Measurements from ENCODE around the gene DNAJB5. TPM values are rescaled to one million over a fixed set of nuclear protein-coding genes. Genes with fewer than 3 reads are reported as not detected.
"Not testable (repeated sequence)": the region's sequence is repeated elsewhere in the genome, so short reads cannot be mapped to it uniquely, and the experiment has no call there.

The DNAJB5 gene
- total RNA-seq, 1 experiment from 2014 or later = 2.7 TPM

DNA sequence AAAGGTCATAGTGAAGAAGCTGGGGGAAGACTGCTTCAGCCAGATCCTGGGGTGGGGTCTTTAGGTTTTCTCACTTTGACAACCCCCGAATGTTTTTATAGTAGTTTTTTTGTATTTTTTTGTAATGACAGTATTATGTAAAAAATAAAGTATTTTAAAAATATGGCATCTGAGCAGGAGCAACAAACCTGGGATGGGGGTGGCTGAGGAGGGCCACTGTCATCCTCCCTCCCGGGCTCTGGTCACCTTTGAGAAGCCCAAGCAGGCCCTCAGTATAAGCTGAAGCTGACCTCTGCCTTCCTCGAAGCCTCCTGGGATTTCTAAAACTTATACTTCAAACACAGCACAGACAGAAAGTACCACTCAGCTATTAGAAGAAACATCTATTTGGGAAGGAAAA lies 8.7 kb downstream of the DNAJB5 start:
- H2AFZ ChIP-seq (ENCODE audit: low read length) = no peak overlapping the region
- no peaks in the 10 kb centered on the region for H3K9me3 ChIP-seq (ENCODE audit: low read length)
- H3K9ac ChIP-seq (ENCODE audit: low read length) = no peak overlapping the region
- H3K4me3 ChIP-seq (ENCODE audit: low read length) = no peak overlapping the region
- no peak overlapping the region for H3K4me2 ChIP-seq (ENCODE audit: low read depth, low read length, poor library complexity, severe bottlenecking)
- H4K20me1 ChIP-seq (ENCODE audit: insufficient read depth, low read depth, low read length) = no peaks in the 10 kb centered on the region
- H3K36me3 ChIP-seq (ENCODE audit: insufficient read depth, low read length) = no peaks in the 10 kb centered on the region
- H3K27me3 ChIP-seq (ENCODE audit: low read length) = no peaks in the 10 kb centered on the region
- no peaks in the 10 kb centered on the region for H3K79me2 ChIP-seq (ENCODE audit: low read length)
- H3K4me1 ChIP-seq (ENCODE audit: low read length) = no peaks in the 10 kb centered on the region
- H3K27ac ChIP-seq (ENCODE audit: low read length) = no peak overlapping the region
- DNase-seq = no peak
- no peaks in the 10 kb centered on the region for H3K9me2 ChIP-seq (replicated peaks; ENCODE audit: insufficient read depth, low read length)

DNA sequence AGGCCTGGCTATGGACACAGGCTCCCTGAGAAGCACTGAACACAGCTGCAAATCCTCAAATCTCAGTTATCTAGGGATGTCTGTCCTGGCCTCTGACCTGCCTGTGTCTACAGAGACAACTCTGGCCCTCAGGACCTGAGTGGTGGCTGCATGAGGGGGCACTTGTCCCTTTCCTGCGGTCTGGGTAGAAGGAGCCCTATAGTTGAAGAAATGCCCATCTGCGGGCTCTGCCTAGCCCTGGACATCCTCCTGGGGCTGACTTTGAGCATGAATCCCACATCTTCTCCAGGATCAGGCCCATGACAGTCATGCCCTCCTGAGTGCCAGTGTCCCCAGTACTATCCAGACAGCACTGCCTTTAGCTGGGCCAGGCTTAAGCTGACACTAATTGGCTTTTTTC lies 10.0 kb downstream of the DNAJB5 start:
- DNase-seq = no peak
- Histone ChIP-seq H3K9me3 (ENCODE audit: low read length) (no peaks in the 10 kb centered on the region), H4K20me1 (ENCODE audit: insufficient read depth, low read depth, low read length) (no peaks in the 10 kb centered on the region), H3K9ac (ENCODE audit: low read length) (no peak overlapping the region), H3K4me3 (ENCODE audit: low read length) (no peak overlapping the region), H2AFZ (ENCODE audit: low read length) (no peak overlapping the region), H3K4me1 (ENCODE audit: low read length) (no peaks in the 10 kb centered on the region), H3K9me2 (replicated peaks; ENCODE audit: insufficient read depth, low read length) (no peaks in the 10 kb centered on the region), H3K27me3 (ENCODE audit: low read length) (no peaks in the 10 kb centered on the region), H3K4me2 (ENCODE audit: low read depth, low read length, poor library complexity, severe bottlenecking) (no peak overlapping the region), H3K36me3 (ENCODE audit: insufficient read depth, low read length) (no peaks in the 10 kb centered on the region), H3K79me2 (ENCODE audit: low read length) (no peaks in the 10 kb centered on the region), H3K27ac (ENCODE audit: low read length) (no peak overlapping the region)

GRCh38 chr9:35000535-35001284 lies 11.2 kb downstream of the DNAJB5 start:
- Histone ChIP-seq H3K9ac (ENCODE audit: low read length) (no peak overlapping the region), H3K9me3 (ENCODE audit: low read length) (no peaks in the 10 kb centered on the region)

DNA sequence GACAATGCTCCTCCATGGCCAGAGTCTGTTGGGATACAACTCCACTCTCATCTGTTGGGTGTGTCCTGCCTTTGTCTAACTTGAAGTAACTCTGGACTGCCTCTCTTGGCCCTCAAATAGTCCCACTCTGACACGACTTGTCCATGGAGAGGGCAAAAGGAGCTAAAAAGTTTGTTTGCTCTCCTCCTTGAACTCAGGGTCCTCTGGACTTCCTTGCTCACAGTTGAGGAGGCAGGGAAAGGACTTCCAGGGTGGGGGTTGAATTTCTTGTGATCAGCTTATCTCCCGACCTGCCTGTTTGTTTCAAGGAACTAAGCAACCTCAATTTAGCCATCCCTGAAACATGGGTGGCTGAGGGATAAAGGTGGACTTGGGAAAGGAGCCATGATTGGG lies 11.7 kb downstream of the DNAJB5 start:
- no peak overlapping the region for H3K9ac ChIP-seq (ENCODE audit: low read length)
- DNase-seq = no peak
- no peaks in the 10 kb centered on the region for H3K27me3 ChIP-seq (ENCODE audit: low read length)
- no peaks in the 10 kb centered on the region for H3K36me3 ChIP-seq (ENCODE audit: insufficient read depth, low read length)
- no peaks in the 10 kb centered on the region for H4K20me1 ChIP-seq (ENCODE audit: insufficient read depth, low read depth, low read length)
- H3K9me3 ChIP-seq (ENCODE audit: low read length) = no peaks in the 10 kb centered on the region
- no peaks in the 10 kb centered on the region for H3K79me2 ChIP-seq (ENCODE audit: low read length)
- H2AFZ ChIP-seq (ENCODE audit: low read length) = no peak overlapping the region
- H3K4me2 ChIP-seq (ENCODE audit: low read depth, low read length, poor library complexity, severe bottlenecking) = no peak overlapping the region
- H3K4me1 ChIP-seq (ENCODE audit: low read length) = no peaks in the 10 kb centered on the region
- no peak overlapping the region for H3K27ac ChIP-seq (ENCODE audit: low read length)
- H3K9me2 ChIP-seq (replicated peaks; ENCODE audit: insufficient read depth, low read length) = no peaks in the 10 kb centered on the region
- no peak overlapping the region for H3K4me3 ChIP-seq (ENCODE audit: low read length)

More at GRCh38 chr9:35000535-35001284, 11.2 kb downstream of the DNAJB5 start:
- no peak overlapping the region for H3K4me3 ChIP-seq (ENCODE audit: low read length)
- H3K36me3 ChIP-seq (ENCODE audit: insufficient read depth, low read length) = no peaks in the 10 kb centered on the region
- H3K4me1 ChIP-seq (ENCODE audit: low read length) = no peaks in the 10 kb centered on the region
- H3K79me2 ChIP-seq (ENCODE audit: low read length) = no peaks in the 10 kb centered on the region
- no peak overlapping the region for H3K4me2 ChIP-seq (ENCODE audit: low read depth, low read length, poor library complexity, severe bottlenecking)
- no peak overlapping the region for H2AFZ ChIP-seq (ENCODE audit: low read length)
- H3K27ac ChIP-seq (ENCODE audit: low read length) = no peak overlapping the region
- H3K9me2 ChIP-seq (replicated peaks; ENCODE audit: insufficient read depth, low read length) = no peaks in the 10 kb centered on the region
- H4K20me1 ChIP-seq (ENCODE audit: insufficient read depth, low read depth, low read length) = no peaks in the 10 kb centered on the region
- DNase-seq = no peak
- H3K27me3 ChIP-seq (ENCODE audit: low read length) = no peaks in the 10 kb centered on the region

- H4K20me1 ChIP-seq (ENCODE audit: insufficient read depth, low read depth, low read length) = no peaks in the 10 kb centered on the region
- no peaks in the 10 kb centered on the region for H3K79me2 ChIP-seq (ENCODE audit: low read length)
- no peak overlapping the region for H3K27ac ChIP-seq (ENCODE audit: low read length)
- no peak for DNase-seq
- H3K4me3 ChIP-seq (ENCODE audit: low read length) = no peak overlapping the region
- H3K4me2 ChIP-seq (ENCODE audit: low read depth, low read length, poor library complexity, severe bottlenecking) = no peak overlapping the region
- H3K36me3 ChIP-seq (ENCODE audit: insufficient read depth, low read length) = no peaks in the 10 kb centered on the region
- H3K9ac ChIP-seq (ENCODE audit: low read length) = no peak overlapping the region
- no peaks in the 10 kb centered on the region for H3K9me3 ChIP-seq (ENCODE audit: low read length)
- H3K9me2 ChIP-seq (replicated peaks; ENCODE audit: insufficient read depth, low read length) = no peaks in the 10 kb centered on the region
- no peaks in the 10 kb centered on the region for H3K4me1 ChIP-seq (ENCODE audit: low read length)
- H3K27me3 ChIP-seq (ENCODE audit: low read length) = no peaks in the 10 kb centered on the region
- H2AFZ ChIP-seq (ENCODE audit: low read length) = no peak overlapping the region
Observed at GRCh38 chr9:35001803-35002502, 12.4 kb downstream of the DNAJB5 start.

- no peak for DNase-seq
- Histone ChIP-seq H3K4me3 (ENCODE audit: low read length) (no peak overlapping the region), H3K79me2 (ENCODE audit: low read length) (no peaks in the 10 kb centered on the region), H3K4me1 (ENCODE audit: low read length) (no peaks in the 10 kb centered on the region), H4K20me1 (ENCODE audit: insufficient read depth, low read depth, low read length) (no peaks in the 10 kb centered on the region), H2AFZ (ENCODE audit: low read length) (no peak overlapping the region), H3K9me3 (ENCODE audit: low read length) (no peaks in the 10 kb centered on the region), H3K27ac (ENCODE audit: low read length) (no peak overlapping the region), H3K27me3 (ENCODE audit: low read length) (no peaks in the 10 kb centered on the region), H3K4me2 (ENCODE audit: low read depth, low read length, poor library complexity, severe bottlenecking) (no peak overlapping the region), H3K9ac (ENCODE audit: low read length) (no peak overlapping the region), H3K36me3 (ENCODE audit: insufficient read depth, low read length) (no peaks in the 10 kb centered on the region), H3K9me2 (replicated peaks; ENCODE audit: insufficient read depth, low read length) (no peaks in the 10 kb centered on the region)
Observed at GRCh38 chr9:35002623-35003022, 13.1 kb downstream of the DNAJB5 start.

DNA sequence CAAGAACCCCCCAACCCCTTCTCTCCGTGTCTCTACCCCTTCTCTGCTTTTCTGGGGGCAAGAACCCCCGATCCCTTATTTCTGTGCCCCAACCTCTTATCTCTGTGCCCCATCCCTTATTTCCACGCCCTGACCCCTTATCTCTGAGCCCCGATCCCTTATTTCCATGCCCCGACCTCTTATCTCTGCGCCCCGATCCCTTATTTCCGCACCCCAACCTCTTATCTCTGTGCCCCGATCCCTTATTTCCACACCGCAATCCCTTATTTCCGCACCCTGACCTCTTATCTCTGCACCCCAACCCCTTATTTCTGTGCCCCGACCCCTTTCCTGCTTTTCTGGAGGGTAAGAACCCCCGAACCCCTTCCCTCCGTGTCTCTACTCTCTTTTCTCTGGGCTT lies 14.8 kb downstream of the DNAJB5 start:
- not testable (repeated sequence) for H3K36me3 ChIP-seq (ENCODE audit: insufficient read depth, low read length); H3K27ac ChIP-seq (ENCODE audit: low read length)

DNA sequence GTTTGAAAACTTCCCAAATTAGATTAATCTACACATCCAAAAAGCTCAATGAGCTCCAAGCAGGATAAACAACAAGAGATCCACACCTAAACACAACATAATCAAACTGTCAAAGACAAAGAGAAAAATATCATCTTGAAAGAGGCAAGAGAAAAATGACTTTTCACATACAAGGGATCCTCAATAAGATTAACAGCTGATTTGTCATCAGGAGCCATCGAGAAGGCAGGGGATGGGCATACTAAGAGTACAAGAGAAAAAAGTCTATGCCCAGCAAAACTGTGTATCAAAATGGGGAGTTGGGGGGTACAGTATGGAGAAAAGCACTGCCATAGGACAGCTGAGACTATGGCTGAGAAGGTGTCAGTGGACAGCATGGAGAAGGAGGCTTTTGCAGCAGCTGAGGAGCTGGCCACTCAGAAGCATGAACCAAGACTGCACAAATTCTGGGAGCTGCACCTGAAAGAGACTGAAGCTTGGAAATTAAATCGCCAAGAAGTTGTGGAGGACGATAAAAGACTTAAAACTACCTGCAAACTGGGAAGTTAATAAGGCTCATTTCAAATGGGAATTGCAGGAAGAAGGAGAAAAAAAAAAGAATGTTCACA lies 20.9 kb downstream of the DNAJB5 start:
- H4K20me1 ChIP-seq (ENCODE audit: insufficient read depth, low read depth, low read length) = no peaks in the 10 kb centered on the region
- peaks cover 53% of the 10 kb centered on the region for H3K36me3 ChIP-seq (ENCODE audit: insufficient read depth, low read length)
- no peak overlapping the region for H3K4me3 ChIP-seq (ENCODE audit: low read length)
- no peak for DNase-seq
- H3K27ac ChIP-seq (ENCODE audit: low read length) = no peak overlapping the region
- H2AFZ ChIP-seq (ENCODE audit: low read length) = no peak overlapping the region
- no peaks in the 10 kb centered on the region for H3K9me2 ChIP-seq (replicated peaks; ENCODE audit: insufficient read depth, low read length)
- no peaks in the 10 kb centered on the region for H3K27me3 ChIP-seq (ENCODE audit: low read length)
- no peak overlapping the region for H3K4me2 ChIP-seq (ENCODE audit: low read depth, low read length, poor library complexity, severe bottlenecking)
- no peak overlapping the region for H3K9ac ChIP-seq (ENCODE audit: low read length)
- H3K79me2 ChIP-seq (ENCODE audit: low read length) = no peaks in the 10 kb centered on the region
- peaks cover 3% of the 10 kb centered on the region; the same call in 1 of the 2 replicates for H3K9me3 ChIP-seq (ENCODE audit: low read length)
- H3K4me1 ChIP-seq (ENCODE audit: low read length) = no peaks in the 10 kb centered on the region

More for the DNA sequence above, 14.8 kb downstream of the DNAJB5 start:
- not testable (repeated sequence) for H4K20me1 ChIP-seq (ENCODE audit: insufficient read depth, low read depth, low read length); H3K9me2 ChIP-seq (replicated peaks; ENCODE audit: insufficient read depth, low read length); H2AFZ ChIP-seq (ENCODE audit: low read length); H3K79me2 ChIP-seq (ENCODE audit: low read length); H3K9ac ChIP-seq (ENCODE audit: low read length); H3K9me3 ChIP-seq (ENCODE audit: low read length); H3K4me2 ChIP-seq (ENCODE audit: low read depth, low read length, poor library complexity, severe bottlenecking); H3K27me3 ChIP-seq (ENCODE audit: low read length); DNase-seq; H3K4me3 ChIP-seq (ENCODE audit: low read length); H3K4me1 ChIP-seq (ENCODE audit: low read length)

Measured in Karpas-422 (cell line).